RWPE2 (cell line): ENCODE measurements around the gene OCA2.

Source experiments
- ATAC-seq: fragments of 200-7000 bp; cut with Tn5 transposase; 3 replicates; pipeline ENCODE4 v1.9.1; 2021; ENCODE audit warnings: low read depth
- DNase-seq: peaks from one replicate; pipeline ENCODE4 v3.0.0-alpha.2; 2020; ENCODE audit warnings: low spot score
- H3K27ac ChIP-seq: fragments of 450-650 bp; 2 replicates; pipeline ENCODE4 v1.5.1; 2017; ENCODE audit warnings: mild to moderate bottlenecking; ENCODE audit not compliant: poor library complexity, severe bottlenecking
- H3K27me3 ChIP-seq: fragments of 250-450 bp; sonication (Bioruptor Pico); 2 replicates; pipeline ENCODE4 v1.5.1; 2021; ENCODE audit warnings: mild to moderate bottlenecking, moderate library complexity; ENCODE audit not compliant: insufficient read depth, poor library complexity, severe bottlenecking
- H3K36me3 ChIP-seq: fragments of 250-450 bp; sonication (Bioruptor Pico); 2 replicates; pipeline ENCODE4 v1.5.1; 2020; ENCODE audit warnings: low read depth, mild to moderate bottlenecking, moderate library complexity
- H3K4me1 ChIP-seq: fragments of 250-450 bp; sonication (Bioruptor Pico); 2 replicates; pipeline ENCODE4 v1.5.1; 2021; ENCODE audit warnings: mild to moderate bottlenecking, moderate library complexity; ENCODE audit not compliant: insufficient read depth, poor library complexity, severe bottlenecking
- H3K4me3 ChIP-seq: fragments of 250-450 bp; sonication (Bioruptor Pico); 2 replicates; pipeline ENCODE4 v1.5.1; 2021; ENCODE audit warnings: mild to moderate bottlenecking, moderate library complexity; ENCODE audit not compliant: severe bottlenecking
- H3K9me3 ChIP-seq: fragments of 250-450 bp; sonication (Bioruptor Pico); 2 replicates; pipeline ENCODE4 v1.5.1; 2021; ENCODE audit warnings: mild to moderate bottlenecking, moderate library complexity; ENCODE audit not compliant: severe bottlenecking
- TF ChIP-seq, protein P1 (sequence below): fragments of 450-650 bp; IDR thresholded peaks from one replicate; pipeline ENCODE4 v1.5.1; 2017; ENCODE audit warnings: mild to moderate bottlenecking, moderate library complexity; ENCODE audit not compliant: poor library complexity, severe bottlenecking

Gene OCA2

DNA sequence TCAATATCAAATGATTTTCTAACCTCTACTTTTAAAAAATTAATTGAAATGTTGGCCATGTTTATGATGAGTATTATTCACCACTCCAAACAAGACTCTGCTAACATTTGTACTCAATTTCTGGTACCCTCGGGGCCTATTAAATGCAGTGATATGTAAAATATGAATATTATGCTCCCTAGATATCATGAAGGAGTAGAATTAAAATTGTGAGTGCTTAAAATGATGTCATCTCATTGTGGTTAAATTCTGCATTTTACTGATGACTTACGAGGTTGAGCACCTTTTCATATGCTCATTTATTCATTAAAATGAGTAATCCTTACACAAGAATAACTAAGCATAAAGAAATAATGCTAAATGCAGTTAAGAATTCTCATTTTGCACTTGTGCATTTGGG, 159.9 kb downstream of the OCA2 start:
- DNase-seq (no peak), ATAC-seq (no peak)
- no peaks in the 10 kb centered on the region for H3K4me1 ChIP-seq
- TF ChIP-seq, protein P1, sequence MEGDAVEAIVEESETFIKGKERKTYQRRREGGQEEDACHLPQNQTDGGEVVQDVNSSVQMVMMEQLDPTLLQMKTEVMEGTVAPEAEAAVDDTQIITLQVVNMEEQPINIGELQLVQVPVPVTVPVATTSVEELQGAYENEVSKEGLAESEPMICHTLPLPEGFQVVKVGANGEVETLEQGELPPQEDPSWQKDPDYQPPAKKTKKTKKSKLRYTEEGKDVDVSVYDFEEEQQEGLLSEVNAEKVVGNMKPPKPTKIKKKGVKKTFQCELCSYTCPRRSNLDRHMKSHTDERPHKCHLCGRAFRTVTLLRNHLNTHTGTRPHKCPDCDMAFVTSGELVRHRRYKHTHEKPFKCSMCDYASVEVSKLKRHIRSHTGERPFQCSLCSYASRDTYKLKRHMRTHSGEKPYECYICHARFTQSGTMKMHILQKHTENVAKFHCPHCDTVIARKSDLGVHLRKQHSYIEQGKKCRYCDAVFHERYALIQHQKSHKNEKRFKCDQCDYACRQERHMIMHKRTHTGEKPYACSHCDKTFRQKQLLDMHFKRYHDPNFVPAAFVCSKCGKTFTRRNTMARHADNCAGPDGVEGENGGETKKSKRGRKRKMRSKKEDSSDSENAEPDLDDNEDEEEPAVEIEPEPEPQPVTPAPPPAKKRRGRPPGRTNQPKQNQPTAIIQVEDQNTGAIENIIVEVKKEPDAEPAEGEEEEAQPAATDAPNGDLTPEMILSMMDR = no peak
- no peak overlapping the region for H3K27ac ChIP-seq
- H3K4me3 ChIP-seq = no peak overlapping the region
- peaks cover 5% of the 10 kb centered on the region for H3K27me3 ChIP-seq
- H3K36me3 ChIP-seq = no peaks in the 10 kb centered on the region
- H3K9me3 ChIP-seq = no peaks in the 10 kb centered on the region

DNA sequence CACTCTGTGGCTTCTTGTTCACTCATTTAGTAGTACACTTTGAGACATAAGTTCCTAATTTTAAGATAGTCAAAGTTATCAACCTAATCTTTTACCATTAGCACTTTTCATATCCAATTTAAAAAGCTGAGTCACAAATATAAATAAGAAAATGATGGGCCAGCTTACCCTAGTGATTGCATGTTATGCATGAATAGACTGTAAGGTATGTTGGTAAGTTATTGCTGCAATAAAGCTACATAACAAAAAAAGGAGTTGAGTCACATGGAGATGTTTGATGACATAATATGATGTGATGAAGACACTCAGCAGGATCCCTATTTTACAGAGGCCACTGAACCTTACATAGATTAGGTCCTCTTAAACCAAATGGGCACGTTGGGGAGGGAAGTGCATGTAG, 161.3 kb downstream of the OCA2 start:
- Histone ChIP-seq H3K27me3 (peaks cover 5% of the 10 kb centered on the region), H3K4me3 (no peak overlapping the region), H3K36me3 (no peaks in the 10 kb centered on the region), H3K27ac (no peak overlapping the region), H3K4me1 (no peaks in the 10 kb centered on the region), H3K9me3 (no peaks in the 10 kb centered on the region)
- ATAC-seq (peak; percentile 56), DNase-seq (no peak)
- TF ChIP-seq, protein P1 = no peak

DNA sequence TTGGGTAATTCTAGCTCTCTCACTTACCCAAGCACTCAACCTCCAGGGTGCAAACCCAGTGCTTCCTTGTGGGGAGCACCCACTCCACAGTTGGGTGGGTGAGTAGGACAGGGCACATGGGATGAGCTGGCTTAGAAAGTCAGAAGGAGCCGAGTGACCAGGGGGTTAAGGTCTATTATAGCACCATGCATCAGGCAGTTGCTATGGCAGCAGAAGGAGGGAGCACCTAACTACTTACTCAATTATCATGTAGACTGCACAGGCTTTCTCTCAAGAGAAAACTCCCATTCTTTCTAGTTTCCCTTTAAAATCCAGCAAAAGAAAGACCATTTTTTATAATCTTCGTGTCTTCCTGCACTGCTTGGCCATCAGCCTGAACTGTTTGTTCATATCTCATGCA, 163.0 kb downstream of the OCA2 start:
- Histone ChIP-seq H3K27me3 (no peaks in the 10 kb centered on the region), H3K36me3 (no peaks in the 10 kb centered on the region), H3K4me1 (no peaks in the 10 kb centered on the region), H3K9me3 (no peaks in the 10 kb centered on the region), H3K4me3 (no peak overlapping the region), H3K27ac (no peak overlapping the region)
- TF ChIP-seq, protein P1 = no peak
- DNase-seq (no peak), ATAC-seq (no peak)

DNA sequence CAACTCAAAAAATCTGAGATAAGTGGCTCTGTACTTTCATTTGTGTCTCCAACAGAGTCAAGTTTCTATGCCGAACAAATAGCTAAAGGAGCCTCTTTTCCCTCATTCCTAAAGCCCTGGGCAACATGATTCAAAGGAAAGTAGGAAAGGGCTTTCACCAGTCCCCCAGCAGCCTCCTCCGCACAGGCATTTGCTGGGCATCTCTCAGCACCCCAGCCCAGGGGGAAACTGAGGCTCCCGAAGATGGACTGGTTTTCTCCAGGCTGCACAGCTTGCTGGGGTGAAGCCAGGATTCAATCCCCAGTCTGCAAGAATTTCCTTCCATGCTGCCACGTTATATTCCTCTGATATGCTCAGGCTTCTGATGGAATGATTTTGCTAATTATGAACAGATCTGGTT, 163.8 kb downstream of the OCA2 start:
- H3K27ac ChIP-seq = no peak overlapping the region
- no peaks in the 10 kb centered on the region for H3K36me3 ChIP-seq
- no peaks in the 10 kb centered on the region for H3K9me3 ChIP-seq
- ATAC-seq = no peak
- H3K4me3 ChIP-seq = no peak overlapping the region
- DNase-seq = no peak
- TF ChIP-seq, protein P1 = no peak
- H3K27me3 ChIP-seq = no peaks in the 10 kb centered on the region
- no peaks in the 10 kb centered on the region for H3K4me1 ChIP-seq

DNA sequence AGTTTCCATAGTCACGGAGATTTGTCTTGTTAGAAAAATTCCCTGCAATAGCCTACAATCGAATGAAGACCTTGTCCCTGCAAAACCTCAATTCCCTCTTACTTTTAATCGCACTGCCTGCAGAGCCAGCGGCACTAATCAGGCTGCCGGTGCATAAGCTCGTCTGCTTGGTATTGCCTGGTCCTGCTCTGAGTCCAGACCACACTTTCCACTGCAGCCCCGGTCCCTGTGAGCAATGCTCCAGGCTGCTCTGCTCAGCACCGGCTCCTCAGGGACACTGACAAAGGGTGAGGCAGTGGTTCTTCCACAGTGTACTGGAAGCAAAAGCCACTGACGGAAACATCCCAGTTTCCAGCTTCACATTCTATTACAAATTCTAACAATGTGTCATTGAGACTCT, 164.3 kb downstream of the OCA2 start:
- Histone ChIP-seq H3K27me3 (no peaks in the 10 kb centered on the region), H3K9me3 (no peaks in the 10 kb centered on the region), H3K27ac (no peak overlapping the region), H3K4me1 (no peaks in the 10 kb centered on the region), H3K36me3 (no peaks in the 10 kb centered on the region), H3K4me3 (no peak overlapping the region)
- DNase-seq (no peak), ATAC-seq (no peak)
- TF ChIP-seq, protein P1 = no peak
